ENCODE results near the gene RSBN1L. TPM values are rescaled to one million over a fixed set of nuclear protein-coding genes. Genes with fewer than 3 reads are reported as not detected.

RSBN1L gene
- total RNA-seq, 1 donor from 2014 or later: 27.0 TPM

DNA sequence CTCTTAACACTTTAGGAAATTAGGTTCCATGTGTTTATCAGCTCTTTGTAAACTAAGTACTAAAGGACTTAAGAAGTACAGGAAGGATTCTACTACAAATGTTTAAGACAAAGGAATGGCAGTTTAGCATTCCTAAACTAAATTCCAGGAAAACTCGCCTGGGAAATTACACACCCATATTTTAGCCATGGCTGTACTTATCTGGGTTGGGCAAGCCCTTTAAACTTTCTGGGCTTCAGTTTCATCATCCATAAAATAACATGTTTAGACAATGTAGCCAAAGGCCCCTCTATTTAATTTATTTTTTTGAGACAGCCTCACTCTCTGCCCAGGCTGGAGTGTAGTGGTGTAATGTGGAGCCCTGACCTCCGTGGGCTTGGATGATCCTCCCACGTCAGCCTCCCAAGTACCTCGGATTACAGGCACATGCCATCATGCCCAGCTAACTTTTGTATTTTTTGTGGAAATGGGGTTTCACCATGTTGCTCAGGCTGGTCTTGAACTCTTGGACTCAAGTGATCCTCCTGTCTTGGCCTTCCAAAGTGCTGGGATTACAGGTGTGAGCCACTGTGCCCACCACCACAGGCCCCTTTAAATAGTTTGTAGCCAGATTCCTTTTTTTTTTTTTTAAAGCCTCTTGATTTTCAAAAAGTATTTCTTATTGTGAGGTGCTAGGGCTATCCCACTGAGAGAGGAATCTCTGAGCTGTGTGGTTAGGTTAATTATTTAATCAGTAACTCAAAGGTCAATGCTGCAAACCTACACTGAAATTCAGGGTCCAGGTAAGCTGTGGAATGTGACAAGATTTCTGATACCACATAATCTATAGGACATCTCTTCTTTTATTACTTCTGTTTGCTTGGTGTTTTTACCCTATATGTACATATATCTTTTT is 69.9 kb downstream of the RSBN1L start:
- Mint-ChIP-seq H3K36me3 (ENCODE audit: unreplicated experiment) (peaks cover 5% of the 10 kb centered on the region), H3K4me3 (ENCODE audit: unreplicated experiment) (no peak overlapping the region), H3K27ac (ENCODE audit: unreplicated experiment) (no peak overlapping the region), H3K27me3 (ENCODE audit: unreplicated experiment) (peaks cover 2% of the 10 kb centered on the region), H3K4me1 (ENCODE audit: low read depth, unreplicated experiment) (no peaks in the 10 kb centered on the region), H3K9me3 (ENCODE audit: unreplicated experiment) (no peaks in the 10 kb centered on the region)
- no peak for DNase-seq
- TF ChIP-seq, protein P1, sequence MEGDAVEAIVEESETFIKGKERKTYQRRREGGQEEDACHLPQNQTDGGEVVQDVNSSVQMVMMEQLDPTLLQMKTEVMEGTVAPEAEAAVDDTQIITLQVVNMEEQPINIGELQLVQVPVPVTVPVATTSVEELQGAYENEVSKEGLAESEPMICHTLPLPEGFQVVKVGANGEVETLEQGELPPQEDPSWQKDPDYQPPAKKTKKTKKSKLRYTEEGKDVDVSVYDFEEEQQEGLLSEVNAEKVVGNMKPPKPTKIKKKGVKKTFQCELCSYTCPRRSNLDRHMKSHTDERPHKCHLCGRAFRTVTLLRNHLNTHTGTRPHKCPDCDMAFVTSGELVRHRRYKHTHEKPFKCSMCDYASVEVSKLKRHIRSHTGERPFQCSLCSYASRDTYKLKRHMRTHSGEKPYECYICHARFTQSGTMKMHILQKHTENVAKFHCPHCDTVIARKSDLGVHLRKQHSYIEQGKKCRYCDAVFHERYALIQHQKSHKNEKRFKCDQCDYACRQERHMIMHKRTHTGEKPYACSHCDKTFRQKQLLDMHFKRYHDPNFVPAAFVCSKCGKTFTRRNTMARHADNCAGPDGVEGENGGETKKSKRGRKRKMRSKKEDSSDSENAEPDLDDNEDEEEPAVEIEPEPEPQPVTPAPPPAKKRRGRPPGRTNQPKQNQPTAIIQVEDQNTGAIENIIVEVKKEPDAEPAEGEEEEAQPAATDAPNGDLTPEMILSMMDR (IDR thresholded peaks at IDR 0.05; ENCODE audit: partially characterized antibody, unreplicated experiment): no peak

DNA sequence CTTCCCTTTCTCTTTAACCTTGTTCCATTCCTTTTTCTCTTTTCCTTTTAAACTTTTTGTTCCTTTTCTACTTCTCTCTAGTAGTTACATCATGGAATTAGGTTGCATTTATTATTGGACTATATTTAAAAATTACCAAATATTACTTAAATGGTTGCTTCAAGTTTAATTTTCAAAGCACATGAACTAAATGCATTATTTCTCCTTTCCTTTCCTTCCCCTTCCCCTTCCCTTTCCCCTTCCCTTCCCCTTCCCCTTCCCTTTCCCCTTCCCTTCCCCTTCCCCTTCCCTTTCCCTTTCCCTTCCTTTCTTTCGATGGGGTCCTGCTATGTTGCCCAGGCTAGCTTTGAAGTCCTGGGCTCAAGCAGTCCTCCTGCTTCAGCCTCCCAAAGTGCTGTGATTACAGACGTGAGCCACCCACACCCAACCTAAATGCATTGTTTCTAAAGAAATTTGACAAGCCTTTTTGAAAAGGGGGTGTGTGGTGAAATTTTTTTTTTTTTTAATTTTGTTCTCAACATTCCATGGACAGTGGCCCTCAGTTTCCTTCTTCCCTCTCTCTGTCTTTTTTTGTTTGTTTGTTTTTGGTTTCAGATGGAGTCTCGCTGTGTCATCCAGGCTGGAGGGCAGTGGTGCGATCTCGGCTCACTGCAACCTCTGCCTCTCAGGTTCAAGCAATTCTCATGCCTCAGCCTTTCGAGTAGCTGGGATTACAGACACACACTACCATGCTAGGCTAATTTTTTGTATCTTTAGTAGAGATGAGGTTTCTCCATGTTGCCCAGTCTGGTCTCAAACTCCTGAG is 70.7 kb downstream of the RSBN1L start:
- H3K4me3 Mint-ChIP-seq (ENCODE audit: unreplicated experiment): no peak overlapping the region
- H3K27ac Mint-ChIP-seq (ENCODE audit: unreplicated experiment): no peak overlapping the region
- TF ChIP-seq, protein P1 (IDR thresholded peaks at IDR 0.05; ENCODE audit: partially characterized antibody, unreplicated experiment): no peak
- no peaks in the 10 kb centered on the region for H3K4me1 Mint-ChIP-seq (ENCODE audit: low read depth, unreplicated experiment)
- H3K27me3 Mint-ChIP-seq (ENCODE audit: unreplicated experiment): peaks cover 2% of the 10 kb centered on the region
- no peak for DNase-seq
- no peaks in the 10 kb centered on the region for H3K9me3 Mint-ChIP-seq (ENCODE audit: unreplicated experiment)
- peaks cover 5% of the 10 kb centered on the region for H3K36me3 Mint-ChIP-seq (ENCODE audit: unreplicated experiment)

DNA sequence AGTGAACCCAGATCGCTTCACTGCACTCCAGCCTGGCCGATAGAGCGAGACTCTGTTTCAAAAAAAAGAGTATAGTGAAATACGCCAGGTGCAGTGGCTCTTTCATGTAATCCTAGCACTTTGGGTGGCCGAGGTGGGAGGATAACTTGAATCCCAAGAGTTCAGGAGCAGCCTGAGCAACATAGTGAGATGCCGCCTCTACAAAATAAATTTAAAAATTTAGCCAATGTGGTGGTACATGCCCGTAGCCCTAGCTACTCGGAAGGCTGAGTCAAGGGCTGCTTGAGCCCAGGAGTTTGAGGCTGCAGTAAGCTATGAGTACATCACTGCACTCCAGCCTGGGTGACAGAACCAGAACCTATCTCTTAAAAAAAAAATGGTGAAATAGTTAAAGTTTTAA is 74.1 kb downstream of the RSBN1L start:
- Mint-ChIP-seq H3K27ac (ENCODE audit: unreplicated experiment) (no peak overlapping the region), H3K36me3 (ENCODE audit: unreplicated experiment) (peaks cover 5% of the 10 kb centered on the region), H3K4me1 (ENCODE audit: low read depth, unreplicated experiment) (peaks cover 1% of the 10 kb centered on the region), H3K27me3 (ENCODE audit: unreplicated experiment) (no peaks in the 10 kb centered on the region), H3K9me3 (ENCODE audit: unreplicated experiment) (no peaks in the 10 kb centered on the region), H3K4me3 (ENCODE audit: unreplicated experiment) (no peak overlapping the region)
- TF ChIP-seq, protein P1 (IDR thresholded peaks at IDR 0.05; ENCODE audit: partially characterized antibody, unreplicated experiment): no peak
- DNase-seq: no peak

DNA sequence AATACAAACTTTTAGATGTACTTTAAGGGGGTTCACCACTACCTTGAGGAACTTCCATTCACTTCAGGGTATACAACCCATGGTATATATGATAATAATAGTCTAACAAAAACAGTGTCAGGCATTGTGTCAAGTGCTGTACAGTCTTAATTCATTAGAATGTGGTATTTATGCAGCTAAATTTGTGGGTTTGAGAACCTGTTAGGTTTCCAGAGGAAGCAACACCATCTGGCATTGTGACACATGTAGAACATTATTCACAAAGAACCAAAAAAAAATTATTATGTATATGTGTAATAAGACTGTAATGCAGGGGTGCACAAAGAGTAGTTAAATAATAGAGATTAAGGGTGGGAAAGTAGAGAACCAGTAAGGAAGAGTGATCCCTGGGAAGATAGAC is 75.6 kb downstream of the RSBN1L start:
- Mint-ChIP-seq H3K4me3 (ENCODE audit: unreplicated experiment) (no peak overlapping the region), H3K27ac (ENCODE audit: unreplicated experiment) (no peak overlapping the region), H3K4me1 (ENCODE audit: low read depth, unreplicated experiment) (peaks cover 1% of the 10 kb centered on the region), H3K36me3 (ENCODE audit: unreplicated experiment) (peaks cover 5% of the 10 kb centered on the region), H3K9me3 (ENCODE audit: unreplicated experiment) (no peaks in the 10 kb centered on the region), H3K27me3 (ENCODE audit: unreplicated experiment) (no peaks in the 10 kb centered on the region)
- TF ChIP-seq, protein P1 (IDR thresholded peaks at IDR 0.05; ENCODE audit: partially characterized antibody, unreplicated experiment): no peak
- no peak for DNase-seq
